ENCODE results near the gene COL27A1. TPM values are rescaled to one million over a fixed set of nuclear protein-coding genes. Genes with fewer than 3 reads are reported as not detected.

Gene COL27A1
- total and polyA plus RNA-seq, 2 donors (not counting 3 experiments of a cell fraction or from before 2014, with no cell fraction given): 14.7 to 49.1 TPM

- no peaks in the 10 kb centered on the region for H4K20me1 ChIP-seq (replicated peaks; ENCODE audit: control insufficient read depth, extremely low read depth, insufficient read depth, low read length)
- H3K4me1 ChIP-seq (ENCODE audit: control insufficient read depth, extremely low read depth, insufficient read depth, low read length): no peaks in the 10 kb centered on the region
- no peak for DNase-seq (ENCODE audit: low read depth, low spot score)
- H3K9me3 ChIP-seq (replicated peaks; ENCODE audit: control insufficient read depth, insufficient read depth, low read length): no peaks in the 10 kb centered on the region
- no peak overlapping the region for H3K27ac ChIP-seq (ENCODE audit: insufficient read depth, low read depth, low read length)
- H3K9ac ChIP-seq (replicated peaks; ENCODE audit: extremely low read depth, insufficient read depth, low read length): no peak overlapping the region
- H3K4me3 ChIP-seq (replicated peaks in 1 of 3; ENCODE audit: insufficient read depth in 1 of 3, low read depth in 1 of 3, low read length in 3 of 3): no peak overlapping the region
- CTCF ChIA-PET: interaction anchor here (1.0 to 1.2 kb wide), 3 partner anchors 14 to 169 kb away, joined by 3 to 10 read pairs (median 3); no protein-coding TSS in a partner anchor
- BruUV-seq (replicated peaks): no TSS peak
- no peak for FAIRE-seq
- no peak overlapping the region for H3K4me2 ChIP-seq (ENCODE audit: insufficient read depth, low read length)
- POLR2A ChIA-PET: interaction anchor here (0.5 kb wide), 1 partner anchor 747 kb away, joined by 3 read pairs; no protein-coding TSS in a partner anchor
- H3K27me3 ChIP-seq (ENCODE audit: control insufficient read depth in 2 of 2, insufficient read depth in 2 of 2, low read length in 2 of 2): peaks cover 18 to 31% of the 10 kb centered on the region in 2 experiments
- TF ChIP-seq POLR2AphosphoS5 (IDR thresholded peaks at IDR 0.05; ENCODE audit: insufficient read depth, low read depth, low read length): no peak
- TF ChIP-seq, protein P1, sequence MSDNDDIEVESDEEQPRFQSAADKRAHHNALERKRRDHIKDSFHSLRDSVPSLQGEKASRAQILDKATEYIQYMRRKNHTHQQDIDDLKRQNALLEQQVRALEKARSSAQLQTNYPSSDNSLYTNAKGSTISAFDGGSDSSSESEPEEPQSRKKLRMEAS (IDR thresholded peaks at IDR 0.05; ENCODE audit: insufficient read depth, insufficient read length): no peak
- no peak for TF ChIP-seq FOS (IDR thresholded peaks at IDR 0.05; ENCODE audit: borderline replicate concordance, insufficient read depth, low read length)
- H3K79me2 ChIP-seq (ENCODE audit: control insufficient read depth, insufficient read depth, low read length): no peaks in the 10 kb centered on the region
- H3K9me1 ChIP-seq (replicated peaks; ENCODE audit: control insufficient read depth, extremely low read depth, insufficient read depth, low read length): no peaks in the 10 kb centered on the region
- H3K36me3 ChIP-seq (ENCODE audit: control insufficient read depth in 2 of 2, extremely low read depth in 1 of 2, insufficient read depth in 2 of 2, low read length in 2 of 2): no peaks in the 10 kb centered on the region
- intact Hi-C loops (cut with micrococcal nuclease) (no loop called here), dilution Hi-C loops (cut with MboI; ENCODE audit: extremely low pct_ligation_motif_present, low sequenced_read_pairs) (no loop called here)
- H2AFZ ChIP-seq (ENCODE audit: low read depth, low read length): no peak overlapping the region
Measured at GRCh38 chr9:114121227-114122135, 33.9 kb upstream of the COL27A1 start.

All from endothelial cell of umbilical vein (primary cell).